ENCODE results near the gene DDR2.

- no peak for TF ChIP-seq CTCF (IDR thresholded peaks at IDR 0.05)
- no peak for TF ChIP-seq POLR2A (IDR thresholded peaks at IDR 0.05)
These were observed 47.0 kb downstream of the DDR2 start for GRCh38 chr1:162679298-162679697.
